ENCODE data around the gene SMPD3. TPM values are rescaled to one million over a fixed set of nuclear protein-coding genes. Genes with fewer than 3 reads are reported as not detected.

Gene SMPD3
- total RNA-seq, 1 experiment from 2014 or later, result 0.70 TPM

GRCh38 chr16:68469796-68470460 is 21.6 kb upstream of the SMPD3 start:
- Histone ChIP-seq H3K4me1 (ENCODE audit: insufficient read depth, low read length) (no peaks in the 10 kb centered on the region), H3K27me3 (ENCODE audit: insufficient read depth, low read length) (no peaks in the 10 kb centered on the region), H2BK120ac (ENCODE audit: low read depth, low read length, poor library complexity, severe bottlenecking) (no peak overlapping the region), H4K91ac (ENCODE audit: insufficient read length, low read depth, low read length) (no peak overlapping the region), H2AFZ (ENCODE audit: low read length) (no peak overlapping the region), H3K79me1 (ENCODE audit: insufficient read depth, low read depth, low read length, poor library complexity, severe bottlenecking) (no peaks in the 10 kb centered on the region), H4K20me1 (ENCODE audit: control insufficient read depth, insufficient read depth, insufficient read length) (no peaks in the 10 kb centered on the region), H3K14ac (ENCODE audit: insufficient read depth, low read length) (no peak overlapping the region), H3K79me2 (ENCODE audit: insufficient read depth, low read length) (no peaks in the 10 kb centered on the region), H3K9ac (ENCODE audit: extremely low read depth, insufficient read length, low read length) (no peak overlapping the region), H2AK5ac (ENCODE audit: insufficient read length, low read length) (no peak overlapping the region), H2BK12ac (ENCODE audit: insufficient read length, low read depth, low read length) (no peak overlapping the region), H3K18ac (ENCODE audit: insufficient read length, low read depth, low read length) (no peak overlapping the region), H3K56ac (ENCODE audit: insufficient read length, low read depth, low read length) (no peak overlapping the region), H3K4ac (ENCODE audit: low read depth, low read length) (no peak overlapping the region), H4K8ac (replicated peaks; ENCODE audit: insufficient read length, low read depth, low read length) (no peak overlapping the region), H2BK20ac (ENCODE audit: low read depth, low read length, poor library complexity, severe bottlenecking) (no peak overlapping the region), H3K23me2 (ENCODE audit: insufficient read length, low read depth, low read length, poor library complexity, severe bottlenecking) (no peaks in the 10 kb centered on the region), H3K4me2 (ENCODE audit: insufficient read depth, insufficient read length, low read length) (no peak overlapping the region), H4K5ac (ENCODE audit: insufficient read length, low read depth, low read length) (no peak overlapping the region), H2BK5ac (ENCODE audit: insufficient read length, low read length) (no peak overlapping the region), H3T11ph (ENCODE audit: low read length) (no peak overlapping the region), H3K23ac (ENCODE audit: insufficient read length, low read depth, low read length) (no peak overlapping the region), H3K9me3 (ENCODE audit: control insufficient read depth, low read depth, low read length) (no peaks in the 10 kb centered on the region), H3K27ac (ENCODE audit: insufficient read length, low read depth, low read length) (no peak overlapping the region), H2BK15ac (ENCODE audit: low read depth, low read length) (no peak overlapping the region)
- H3K4me3 Mint-ChIP-seq, result no peak overlapping the region
- peaks cover 5 to 7% of the 10 kb centered on the region in 2 experiments for H3K4me1 Mint-ChIP-seq
- H3K27ac Mint-ChIP-seq, result no peak overlapping the region
- TF ChIP-seq CTCF (conservative IDR thresholded peaks at IDR 0.05), result no peak
- DNase-seq, result no peak
- WGBS (ENCODE audit: extremely low coverage, insufficient read length, low lambda C conversion rate), result no CpG with 5 or more reads among the region's 11 CpGs
- no peaks in the 10 kb centered on the region; a peak in 1 of 7 replicates for H3K36me3 Mint-ChIP-seq (ENCODE audit: insufficient read depth in 1 of 3, low read depth in 3 of 3)
- no peaks in the 10 kb centered on the region for H3K9me3 Mint-ChIP-seq
- H3K27me3 Mint-ChIP-seq (ENCODE audit: low read depth), result peaks cover 9% of the 10 kb centered on the region
